HL-60 (cell line): Measurements from ENCODE around the gene ANKS4B.

Source experiments
- DNase-seq, 2 experiments: peaks; one replicate each; pipeline ENCODE4 v3.0.0-alpha.2; 2010 to 2020; ENCODE audit warnings: low read depth in 1 of 2, low spot score in 1 of 2
- H3K27ac ChIP-seq: fragments of 250-450 bp; sonication (Bioruptor Pico); replicated peaks from 2 replicates; pipeline ENCODE4 v1.5.1; 2020; ENCODE audit warnings: mild to moderate bottlenecking, moderate library complexity
- H3K27me3 ChIP-seq: fragments of 250-450 bp; sonication (Bioruptor Pico); 2 replicates; pipeline ENCODE4 v1.5.1; 2021; ENCODE audit warnings: mild to moderate bottlenecking, moderate library complexity; ENCODE audit not compliant: insufficient read depth, poor library complexity, severe bottlenecking
- H3K4me3 ChIP-seq: replicated peaks from 2 replicates; pipeline ENCODE4 v1.5.1; 2011; ENCODE audit warnings: mild to moderate bottlenecking, control low read depth, low read length; ENCODE audit not compliant: insufficient read depth
- CTCF ChIP-seq: IDR thresholded peaks from one replicate; pipeline ENCODE4 v1.5.1; 2011; ENCODE audit warnings: low read length, control low read depth, inconsistent platforms; ENCODE audit not compliant: insufficient read depth
- GABPA ChIP-seq: IDR thresholded peaks from 2 replicates; pipeline ENCODE4 v1.6.1; 2012; ENCODE audit warnings: low read depth
- POLR2AphosphoS5 ChIP-seq: IDR thresholded peaks from 2 replicates; pipeline ENCODE4 v1.6.1; 2012; ENCODE audit warnings: low read depth
- REST ChIP-seq: IDR thresholded peaks from 2 replicates; pipeline ENCODE4 v1.6.1; 2012; ENCODE audit warnings: low read depth; ENCODE audit not compliant: insufficient replicate concordance
- SPI1 ChIP-seq: IDR thresholded peaks from 2 replicates; pipeline ENCODE4 v1.6.1; 2012; ENCODE audit warnings: low read depth, mild to moderate bottlenecking, borderline replicate concordance

The ANKS4B gene

GRCh38 chr16:21205303-21205702 lies 28.2 kb upstream of the ANKS4B start:
- no peak overlapping the region for H3K27ac ChIP-seq
- H3K27me3 ChIP-seq: peaks cover 4% of the 10 kb centered on the region
- no peak for DNase-seq
- no peak for TF ChIP-seq GABPA
- TF ChIP-seq REST: no peak
- no peak for TF ChIP-seq SPI1
- no peak for TF ChIP-seq CTCF
- no peak overlapping the region for H3K4me3 ChIP-seq

- no peak for TF ChIP-seq POLR2AphosphoS5
- DNase-seq: no peak
- peaks cover 4% of the 10 kb centered on the region for H3K27me3 ChIP-seq
- no peak overlapping the region for H3K4me3 ChIP-seq
- H3K27ac ChIP-seq: no peak overlapping the region
Observed at GRCh38 chr16:21206550-21206949, 26.9 kb upstream of the ANKS4B start.

GRCh38 chr16:21208446-21209230 lies 24.9 kb upstream of the ANKS4B start:
- TF ChIP-seq GABPA: no peak
- no peak for TF ChIP-seq REST
- no peak for TF ChIP-seq SPI1
- no peak for TF ChIP-seq POLR2AphosphoS5
- TF ChIP-seq CTCF: no peak
- DNase-seq: no peak
- Histone ChIP-seq H3K27ac (no peak overlapping the region), H3K27me3 (peaks cover 4% of the 10 kb centered on the region), H3K4me3 (no peak overlapping the region)

GRCh38 chr16:21211486-21211885 lies 22.0 kb upstream of the ANKS4B start, which contains the start of gene ZP2:
Gene ZP2 (minus strand): TSS chr16:21211574. CDS start chr16:21211547, 27 bp downstream.
- DNase-seq: no peak
- Histone ChIP-seq H3K27me3 (no peaks in the 10 kb centered on the region), H3K4me3 (no peak within 1 kb of the TSS), H3K27ac (no peak within 1 kb of the TSS)
- TF ChIP-seq POLR2AphosphoS5 (no peak), GABPA (no peak), SPI1 (no peak), CTCF (no peak), REST (no peak)
